PC-3 (cell line): ENCODE data around the gene FCSK.

Experiments used
- CTCF ChIP-seq: fragments of 300-600 bp; sonication (generic); conservative IDR thresholded peaks from 2 replicates; pipeline ENCODE4 v1.5.1; 2017; ENCODE audit warnings: antibody characterized with exemption, low read depth, mild to moderate bottlenecking, low read length
- EZH2 ChIP-seq: fragments of 300-600 bp; sonication (generic); IDR thresholded peaks from one replicate; pipeline ENCODE4 v1.6.1; 2017; ENCODE audit warnings: antibody characterized with exemption, mild to moderate bottlenecking, low read length; ENCODE audit not compliant: unreplicated experiment
- EZH2phosphoT487 ChIP-seq: fragments of 300-600 bp; sonication (generic); IDR thresholded peaks from 2 replicates; pipeline ENCODE4 v1.6.1; 2018; ENCODE audit warnings: mild to moderate bottlenecking, antibody characterized with exemption, low read length, borderline replicate concordance

- TF ChIP-seq EZH2, result no peak
- TF ChIP-seq CTCF, result no peak
- no peak for TF ChIP-seq EZH2phosphoT487
These were observed 14.2 kb upstream of the FCSK start for GRCh38 chr16:70440009-70440692.
